PFSK-1 (cell line): Measurements from ENCODE around the gene TSC2.

Experiments
- FOXP2 ChIP-seq: optimal IDR thresholded peaks from 2 replicates; pipeline ENCODE3; 2011; ENCODE audit warnings: borderline replicate concordance, control low read depth, inconsistent platforms; ENCODE audit not compliant: insufficient read depth; ENCODE audit errors: extremely low read length, extremely low read depth
- POLR2AphosphoS5 ChIP-seq: IDR thresholded peaks from 2 replicates; pipeline ENCODE4 v1.6.1; 2012; ENCODE audit warnings: low read depth, mild to moderate bottlenecking, control low read depth, low read length, moderate library complexity
- SIN3A ChIP-seq: IDR thresholded peaks from 2 replicates; pipeline ENCODE4 v1.6.1; 2012; ENCODE audit warnings: mild to moderate bottlenecking, low read length, moderate library complexity, borderline replicate concordance; ENCODE audit not compliant: insufficient read depth
- TAF1 ChIP-seq: IDR thresholded peaks from 2 replicates; pipeline ENCODE4 v1.6.1; 2012; ENCODE audit warnings: low read length, control low read depth, borderline replicate concordance; ENCODE audit not compliant: insufficient read depth

DNA sequence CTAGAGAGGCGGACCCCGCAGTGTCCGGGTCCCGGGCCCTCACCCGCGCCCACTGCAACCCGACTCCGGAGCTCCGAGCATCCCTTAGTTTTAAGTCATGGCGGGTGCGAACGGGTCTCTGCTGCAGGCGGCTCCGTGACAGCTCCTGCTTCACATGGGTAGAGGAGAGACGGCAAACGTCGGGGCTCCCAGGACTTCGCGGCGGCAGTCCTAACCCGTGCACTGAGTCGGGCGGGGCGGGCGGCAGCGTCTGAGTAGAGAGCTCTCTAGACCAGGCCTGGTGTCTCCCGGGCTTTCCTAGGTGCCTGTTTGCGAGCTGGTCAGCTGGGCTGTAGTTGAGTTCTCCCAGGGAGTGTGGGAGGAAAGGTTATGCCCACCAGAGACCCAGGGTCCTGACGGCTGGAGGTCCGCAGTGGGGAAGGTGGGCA is 345 bp downstream of the TSC2 start:
- TF ChIP-seq POLR2AphosphoS5, result no peak
- no peak for TF ChIP-seq SIN3A
- no peak for TF ChIP-seq FOXP2
- TF ChIP-seq TAF1, result no peak
